K562 (cell line): ENCODE data around the gene LINGO4. TPM values are rescaled to one million over a fixed set of nuclear protein-coding genes. Genes with fewer than 3 reads are reported as not detected.

Source experiments
- BCOR ChIP-seq: fragments of 450-650 bp; IDR thresholded peaks from 2 replicates; pipeline ENCODE4 v1.6.1; 2016
- CEBPG ChIP-seq, 3 experiments: fragments of 200-800 bp in 1 of 3; sonication (Bioruptor generic) in 1 of 3; sonication (generic) in 1 of 3; formaldehyde crosslinking in 1 of 3; IDR thresholded peaks in 2 of 3; conservative IDR thresholded peaks in 1 of 3; 2 replicates each; pipeline versions ENCODE4 v1.6.1 to v1.8.0; 2016 to 2022; ENCODE audit warnings: missing compliant biosample characterization in 2 of 3, missing genetic modification characterization in 2 of 3, mild to moderate bottlenecking in 1 of 3, missing genetic modification reagents in 1 of 3
- CHAMP1 ChIP-seq: fragments of 450-650 bp; IDR thresholded peaks from 2 replicates; pipeline ENCODE4 v1.6.1; 2016; ENCODE audit warnings: mild to moderate bottlenecking
- CHCHD3 ChIP-seq: fragments of 250-450 bp; sonication (Bioruptor Pico); IDR thresholded peaks from 2 replicates; pipeline ENCODE4 v2.1.2; 2022; ENCODE audit warnings: mild to moderate bottlenecking
- CREB3 ChIP-seq: fragments of 450-650 bp; conservative IDR thresholded peaks from 2 replicates; pipeline ENCODE4 v1.6.1; 2016; ENCODE audit warnings: missing genetic modification characterization, low read depth, mild to moderate bottlenecking, missing compliant biosample characterization, moderate library complexity
- FOXA1 ChIP-seq: fragments of 450-650 bp; IDR thresholded peaks from 2 replicates; pipeline ENCODE4 v1.6.1; 2016; ENCODE audit warnings: mild to moderate bottlenecking, borderline replicate concordance
- FOXJ2 ChIP-seq: fragments of 200-800 bp; sonication (Bioruptor generic); IDR thresholded peaks from 2 replicates; pipeline ENCODE4 v1.6.1; 2016; ENCODE audit warnings: missing genetic modification characterization, missing compliant biosample characterization
- GTF3C2 ChIP-seq: IDR thresholded peaks from 3 replicates; pipeline ENCODE4 v1.6.1; 2011; ENCODE audit warnings: borderline replicate concordance, mild to moderate bottlenecking, moderate library complexity; ENCODE audit not compliant: insufficient read length; ENCODE audit errors: extremely low read depth
- KLF1 ChIP-seq: fragments of 450-650 bp; IDR thresholded peaks from 2 replicates; pipeline ENCODE4 v1.6.1; 2016; ENCODE audit warnings: missing genetic modification characterization, missing compliant biosample characterization
- L3MBTL2 ChIP-seq: fragments of 450-650 bp; IDR thresholded peaks from 2 replicates; pipeline ENCODE4 v1.6.1; 2016; ENCODE audit warnings: mild to moderate bottlenecking, moderate library complexity
- SMAD1 ChIP-seq: fragments of 150-350 bp; IDR thresholded peaks from 2 replicates; pipeline ENCODE4 v1.6.1; 2014; ENCODE audit warnings: low read length, low read depth; ENCODE audit not compliant: partially characterized antibody
- SNAPC5 ChIP-seq: fragments of 250-450 bp; sonication (Bioruptor Pico); IDR thresholded peaks from 2 replicates; pipeline ENCODE4 v1.8.0; 2021; ENCODE audit warnings: moderate library complexity, mild to moderate bottlenecking, inconsistent platforms
- TCF3 ChIP-seq: sonication (generic); formaldehyde crosslinking; IDR thresholded peaks from 2 replicates; pipeline ENCODE4 v1.4.0; 2020; ENCODE audit warnings: mild to moderate bottlenecking, missing genetic modification reagents
- U2AF1 ChIP-seq: fragments of 200-400 bp; formaldehyde crosslinking; optimal IDR thresholded peaks from 2 replicates; pipeline ENCODE3; 2017; ENCODE audit warnings: mild to moderate bottlenecking, low read depth, low read length, moderate library complexity
- YBX1 ChIP-seq: fragments of 450-650 bp; IDR thresholded peaks from 2 replicates; pipeline ENCODE4 v1.7.1; 2016; ENCODE audit warnings: mild to moderate bottlenecking
- ZNF217 ChIP-seq: sonication (generic); formaldehyde crosslinking; IDR thresholded peaks from 2 replicates; pipeline ENCODE4 v1.8.0; 2022; ENCODE audit warnings: mild to moderate bottlenecking, missing genetic modification reagents
- ZNF512 ChIP-seq: IDR thresholded peaks from 2 replicates; pipeline ENCODE4 v1.6.1; 2016; ENCODE audit warnings: missing genetic modification characterization, missing compliant biosample characterization
- polyA plus RNA-seq, 8 experiments: library from polyadenylated mRNA; depleted of rRNA in 4 of 8; stranded (reverse) in 5 of 8; unstranded in 3 of 8; fragments of >200 nt; fragmentation: Nextera tagmentation in 2 of 8; fragmentation: Illumina TruSeq in 1 of 8; extraction: Ambion mirVana in 2 of 8; extraction: Trizol in 1 of 8; gene quantifications; 2 replicates each; pipeline versions ENCODE4 v1.2.1 to v1.2.3, GENCODE V29; 2011 to 2014; ENCODE audit warnings: inconsistent platforms in 1 of 8, missing spikeins in 1 of 8
- total RNA-seq, 7 experiments: library from RNA; depleted of rRNA in 6 of 7; stranded (reverse); fragments of >200 nt in 6 of 7; fragmentation: Illumina TruSeq in 2 of 7; extraction: Trizol in 2 of 7; gene quantifications; 2 replicates each; pipeline versions ENCODE4 v1.2.1 to v1.2.3, GENCODE V29; 2011 to 2021; ENCODE audit warnings: low replicate concordance in 1 of 7

Gene LINGO4
- total and polyA plus RNA-seq, 9 of the 15 experiments (the other 6 are each of a cell fraction or from before 2014, with no cell fraction given), result not detected

- TF ChIP-seq GTF3C2 (no peak), ZNF512 (tag) (no peak), CHAMP1 (no peak), FOXA1 (no peak), L3MBTL2 (peak; percentile 99), ZNF217 (CRISPR knock-in tag) (no peak), YBX1 (no peak), KLF1 (no peak), TCF3 (CRISPR knock-in tag) (peak; percentile 29; the same call in 1 of the 2 replicates), CREB3 (no peak; the same call in 1 of the 2 replicates), SNAPC5 (CRISPR knock-in tag) (no peak), FOXJ2 (peak; percentile 46; the same call in 1 of the 2 replicates), BCOR (peak; percentile 80), SMAD1 (peak; percentile 98), CEBPG (CRISPR knock-in tag; IDR thresholded peaks at IDR 0.05) (0 out of 2 replicates have a peak, but pooled peaks have one; percentile 8), CEBPG (tag; conservative IDR thresholded peaks at IDR 0.05 in 1 of 2, IDR thresholded peaks at IDR 0.05 in 1 of 2) (no peak), U2AF1 (peak; percentile 71), CHCHD3 (CRISPR knock-in tag) (no peak)
Observed at GRCh38 chr1:151790071-151790939, 14.9 kb downstream of the LINGO4 start, which contains the start of gene TDRKH (continued).
